ENCODE measurements around the gene ROCK2.

ROCK2 gene

DNA sequence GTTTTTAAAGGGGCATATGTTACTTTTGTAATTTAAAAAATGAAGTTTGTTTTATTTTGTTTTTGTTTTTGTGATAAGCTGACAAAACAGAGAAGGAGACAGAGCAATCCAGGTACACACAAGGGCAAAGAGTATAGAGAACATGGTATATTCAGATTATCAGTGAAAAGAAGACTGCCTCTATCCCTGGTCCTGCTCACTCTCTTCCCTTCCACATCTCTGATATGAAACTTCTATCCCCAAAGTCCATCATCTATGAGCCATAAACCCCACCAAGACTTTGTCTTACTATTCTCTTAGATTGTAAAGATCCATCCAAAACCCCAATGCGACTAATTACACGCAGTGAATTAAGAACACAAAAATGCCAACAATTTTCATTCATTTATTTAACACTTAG, 16.6 kb downstream of the ROCK2 start:
- DNase-seq (ENCODE audit: low read depth in 1 of 2, low spot score in 1 of 2), result no peak
- TF ChIP-seq JUND (IDR thresholded peaks at IDR 0.05; ENCODE audit: low read depth), result no peak
- in situ Hi-C loops (cut with HindIII; ENCODE audit: low pct_unique_long_range_greater_than_20kb, low sequenced_read_pairs), result no loop called here

GRCh38 chr2:11326677-11327211, 17.7 kb downstream of the ROCK2 start:
- no peak for DNase-seq (ENCODE audit: low read depth in 1 of 2, low spot score in 1 of 2)
- TF ChIP-seq JUND (IDR thresholded peaks at IDR 0.05; ENCODE audit: low read depth), result no peak
- in situ Hi-C loops (cut with HindIII; ENCODE audit: low pct_unique_long_range_greater_than_20kb, low sequenced_read_pairs), result no loop called here

GRCh38 chr2:11325961-11326676, 18.3 kb downstream of the ROCK2 start:
- TF ChIP-seq JUND (IDR thresholded peaks at IDR 0.05; ENCODE audit: low read depth), result no peak
- no peak for DNase-seq (ENCODE audit: low read depth in 1 of 2, low spot score in 1 of 2)
- in situ Hi-C loops (cut with HindIII; ENCODE audit: low pct_unique_long_range_greater_than_20kb, low sequenced_read_pairs), result no loop called here

DNA sequence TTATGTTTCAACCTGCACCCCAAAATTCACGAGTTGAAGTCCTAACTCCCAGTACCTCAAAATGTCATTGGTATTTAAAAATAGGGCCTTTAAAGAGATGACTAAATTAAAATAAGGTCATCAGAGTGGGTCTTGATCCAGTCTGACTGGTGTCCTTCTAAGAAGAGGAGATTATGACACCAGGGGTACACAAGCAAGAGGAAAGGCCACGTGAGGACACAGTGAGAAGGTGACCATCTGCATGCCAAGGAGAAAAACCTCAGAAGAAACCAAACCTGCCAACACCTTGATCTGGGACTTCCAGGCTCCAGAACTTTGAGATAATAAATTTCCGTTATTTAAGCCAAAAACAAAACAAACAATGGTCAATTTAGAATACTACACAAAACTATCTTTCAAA, 22.6 kb downstream of the ROCK2 start:
- DNase-seq (ENCODE audit: low read depth in 1 of 2, low spot score in 1 of 2), result no peak
- TF ChIP-seq JUND (IDR thresholded peaks at IDR 0.05; ENCODE audit: low read depth), result no peak
- in situ Hi-C loops (cut with HindIII; ENCODE audit: low pct_unique_long_range_greater_than_20kb, low sequenced_read_pairs), result no loop called here

DNA sequence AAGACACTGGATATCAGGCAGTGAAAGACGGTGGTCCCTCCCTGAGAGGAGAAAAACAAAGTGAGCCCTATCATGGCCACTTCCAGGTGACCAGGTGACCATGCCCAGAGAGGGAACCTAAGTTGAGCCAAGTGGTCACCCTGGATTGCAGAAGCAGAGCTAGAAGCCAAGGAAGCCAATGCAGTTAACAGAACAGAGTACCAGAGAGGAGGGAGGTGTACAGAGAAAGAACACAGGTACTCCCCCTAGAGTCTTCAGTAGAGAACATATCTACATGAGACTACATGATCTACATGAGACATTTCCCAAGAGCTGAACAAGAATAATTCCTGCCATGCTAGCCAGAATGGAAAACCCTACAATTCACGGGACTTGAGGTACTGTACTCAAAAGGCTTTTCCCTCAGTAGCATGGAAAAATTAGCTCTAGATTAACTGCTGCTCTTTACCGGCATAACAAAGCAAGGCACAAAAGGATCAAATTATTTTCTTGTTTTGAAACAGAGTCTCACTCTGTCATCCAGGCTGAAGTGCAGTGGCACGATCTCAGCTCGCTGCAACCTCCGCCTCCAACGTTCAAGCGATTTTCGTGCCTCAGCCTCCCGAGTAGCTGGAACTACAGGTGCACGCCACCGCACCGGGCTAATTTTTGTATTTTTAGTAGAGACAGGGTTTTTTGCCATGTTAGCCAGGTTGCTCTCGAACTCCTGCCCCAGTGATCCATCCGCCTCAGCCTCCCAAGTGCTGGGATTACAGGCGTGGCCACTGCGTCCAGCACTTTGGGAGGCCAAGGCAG, 23.5 kb downstream of the ROCK2 start:
- no peak for TF ChIP-seq JUND (IDR thresholded peaks at IDR 0.05; ENCODE audit: low read depth)
- in situ Hi-C loops (cut with HindIII; ENCODE audit: low pct_unique_long_range_greater_than_20kb, low sequenced_read_pairs), result no loop called here

GRCh38 chr2:11319939-11320338, 24.5 kb downstream of the ROCK2 start:
- no peak for TF ChIP-seq JUND (IDR thresholded peaks at IDR 0.05; ENCODE audit: low read depth)
- in situ Hi-C loops (cut with HindIII; ENCODE audit: low pct_unique_long_range_greater_than_20kb, low sequenced_read_pairs), result no loop called here
- DNase-seq (ENCODE audit: low read depth in 1 of 2, low spot score in 1 of 2), result no peak

More for the DNA sequence above, 23.5 kb downstream of the ROCK2 start:
- DNase-seq (ENCODE audit: low read depth in 1 of 2, low spot score in 1 of 2), result peak in 1 of 2 experiments; percentile 15

DNA sequence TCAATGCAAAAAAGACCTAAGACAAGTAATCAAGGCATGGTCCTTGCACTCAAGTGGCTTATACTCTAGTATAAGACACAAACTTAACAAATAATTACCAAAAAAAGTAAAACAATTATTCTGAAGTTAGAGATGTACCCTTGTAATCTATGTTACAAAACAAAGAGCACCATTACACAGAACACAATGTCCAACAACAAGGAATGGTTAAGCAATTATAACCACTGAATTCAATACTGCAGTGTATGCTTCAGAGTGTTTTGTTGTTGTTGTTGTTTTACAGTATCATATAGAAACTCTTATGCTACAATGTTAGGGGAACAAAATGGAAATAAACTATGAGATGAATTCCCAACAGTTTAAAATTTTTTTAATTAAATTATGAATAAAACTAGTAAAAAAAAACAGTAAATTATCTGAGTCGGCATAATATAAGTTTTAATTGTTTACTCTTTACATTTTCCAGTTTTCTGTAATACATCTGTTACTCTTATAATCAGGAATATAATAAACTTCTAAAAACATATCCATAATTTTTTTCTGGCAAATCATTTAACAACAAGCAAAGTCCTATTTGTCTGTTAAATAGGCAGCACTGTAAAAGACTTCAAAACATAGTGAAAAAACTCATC, 29.2 kb downstream of the ROCK2 start:
- in situ Hi-C loops (cut with HindIII; ENCODE audit: low pct_unique_long_range_greater_than_20kb, low sequenced_read_pairs), result no loop called here
- TF ChIP-seq JUND (IDR thresholded peaks at IDR 0.05; ENCODE audit: low read depth), result no peak
- DNase-seq (ENCODE audit: low read depth in 1 of 2, low spot score in 1 of 2), result no peak

DNA sequence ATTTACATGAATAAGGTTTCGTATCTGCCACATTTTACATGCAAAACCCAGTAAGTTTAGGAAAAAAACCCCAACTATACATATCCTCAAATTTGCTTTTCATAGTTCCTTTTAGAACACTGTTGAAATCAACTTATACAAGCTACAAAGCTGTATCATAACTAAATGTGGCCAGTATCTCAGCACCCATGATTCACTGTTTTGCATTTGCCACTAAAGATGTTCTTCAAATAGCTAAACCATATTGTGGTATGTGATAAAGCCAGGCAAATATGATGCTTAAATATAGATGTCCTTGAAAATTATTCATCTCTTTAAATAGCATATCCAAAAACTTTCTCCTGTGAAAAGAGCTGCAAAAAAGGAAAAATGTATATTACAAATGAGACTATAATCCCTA, 29.9 kb downstream of the ROCK2 start:
- DNase-seq (ENCODE audit: low read depth in 1 of 2, low spot score in 1 of 2), result no peak
- in situ Hi-C loops (cut with HindIII; ENCODE audit: low pct_unique_long_range_greater_than_20kb, low sequenced_read_pairs), result no loop called here
- TF ChIP-seq JUND (IDR thresholded peaks at IDR 0.05; ENCODE audit: low read depth), result no peak

DNA sequence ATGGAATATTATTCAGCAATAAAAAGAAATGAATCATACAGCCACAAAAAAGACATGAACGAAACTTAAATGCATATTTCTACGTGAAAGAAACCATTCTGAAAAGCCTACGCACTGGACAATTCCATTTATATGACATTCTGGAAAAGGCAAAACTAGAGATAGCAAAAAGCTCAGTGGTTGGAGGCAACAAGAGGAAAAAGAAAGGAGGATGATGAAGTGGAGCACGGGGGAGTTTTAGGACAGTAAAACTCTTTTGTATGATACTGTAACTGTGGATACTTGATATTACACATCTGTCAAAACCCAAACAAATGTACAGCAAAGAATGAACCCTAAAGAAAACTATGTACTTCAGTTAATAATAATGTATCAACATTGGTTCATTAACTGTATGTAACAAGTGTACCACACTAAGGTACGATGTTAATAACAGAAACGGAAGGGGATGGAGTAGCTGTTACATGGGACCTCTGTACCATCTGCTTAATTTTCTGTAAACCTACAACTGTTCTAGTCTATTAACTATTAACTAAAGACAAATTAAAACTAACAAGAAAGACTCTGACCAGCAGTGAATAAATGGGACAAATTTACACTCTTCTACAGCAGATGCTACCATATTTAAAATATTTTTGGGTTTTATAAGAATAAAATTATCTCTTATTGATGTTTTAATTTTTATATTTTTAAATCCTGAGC, 31.5 kb downstream of the ROCK2 start:
- in situ Hi-C loops (cut with HindIII; ENCODE audit: low pct_unique_long_range_greater_than_20kb, low sequenced_read_pairs), result no loop called here
- TF ChIP-seq JUND (IDR thresholded peaks at IDR 0.05; ENCODE audit: low read depth), result no peak
- DNase-seq (ENCODE audit: low read depth in 1 of 2, low spot score in 1 of 2), result no peak

DNA sequence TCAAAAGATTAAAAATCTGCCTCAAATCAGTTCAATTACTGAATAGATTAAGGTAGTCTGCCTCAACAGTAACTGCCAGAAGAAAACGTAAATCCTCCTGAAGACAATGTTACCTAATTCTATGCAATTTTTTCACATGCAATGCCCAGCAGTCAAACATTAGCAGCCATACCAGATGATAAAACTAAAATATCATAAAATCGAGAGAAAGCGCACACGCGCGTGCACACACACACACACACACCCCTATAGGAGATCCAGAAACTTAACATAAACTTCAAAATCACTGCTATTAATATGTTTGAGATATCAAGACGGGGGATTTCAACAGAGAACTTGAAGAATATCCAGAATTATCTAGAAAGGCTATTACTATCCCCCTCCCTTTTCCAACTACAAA, 32.9 kb downstream of the ROCK2 start:
- DNase-seq (ENCODE audit: low read depth in 1 of 2, low spot score in 1 of 2), result no peak
- in situ Hi-C loops (cut with HindIII; ENCODE audit: low pct_unique_long_range_greater_than_20kb, low sequenced_read_pairs), result no loop called here
- TF ChIP-seq JUND (IDR thresholded peaks at IDR 0.05; ENCODE audit: low read depth), result no peak

DNA sequence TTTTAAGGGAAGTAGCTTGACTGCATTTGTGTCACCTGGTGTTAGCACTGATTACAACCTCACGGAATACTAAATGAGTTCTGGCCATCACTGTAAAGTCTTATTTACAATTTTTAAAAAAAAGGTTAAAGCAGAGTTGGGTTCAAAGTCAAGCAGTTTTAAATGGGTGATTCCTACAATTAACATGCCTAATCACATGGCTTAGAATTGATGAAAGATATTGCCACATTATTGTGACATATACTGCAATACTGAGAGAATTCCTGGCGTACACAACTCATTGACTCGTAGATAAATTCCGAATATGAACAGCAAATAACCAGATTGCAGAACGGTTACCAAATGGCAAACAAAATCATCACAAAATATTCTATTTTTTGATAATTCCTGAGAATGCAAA, 34.2 kb downstream of the ROCK2 start:
- TF ChIP-seq JUND (IDR thresholded peaks at IDR 0.05; ENCODE audit: low read depth), result no peak
- in situ Hi-C loops (cut with HindIII; ENCODE audit: low pct_unique_long_range_greater_than_20kb, low sequenced_read_pairs), result no loop called here
- no peak for DNase-seq (ENCODE audit: low read depth in 1 of 2, low spot score in 1 of 2)

GRCh38 chr2:11309706-11310105, 34.7 kb downstream of the ROCK2 start:
- in situ Hi-C loops (cut with HindIII; ENCODE audit: low pct_unique_long_range_greater_than_20kb, low sequenced_read_pairs), result no loop called here
- no peak for TF ChIP-seq JUND (IDR thresholded peaks at IDR 0.05; ENCODE audit: low read depth)
- no peak for DNase-seq (ENCODE audit: low read depth in 1 of 2, low spot score in 1 of 2)

Data from T47D (cell line).